GM21825 (cell line): Measurements from ENCODE around the gene SERGEF.

ENCODE experiments used
- ATAC-seq: cut with Tn5 transposase; IDR thresholded peaks from one replicate; pipeline ENCODE4 v1.9.1; 2021; ENCODE audit warnings: mild to moderate bottlenecking, moderate library complexity; ENCODE audit not compliant: unreplicated experiment

Gene SERGEF

DNA sequence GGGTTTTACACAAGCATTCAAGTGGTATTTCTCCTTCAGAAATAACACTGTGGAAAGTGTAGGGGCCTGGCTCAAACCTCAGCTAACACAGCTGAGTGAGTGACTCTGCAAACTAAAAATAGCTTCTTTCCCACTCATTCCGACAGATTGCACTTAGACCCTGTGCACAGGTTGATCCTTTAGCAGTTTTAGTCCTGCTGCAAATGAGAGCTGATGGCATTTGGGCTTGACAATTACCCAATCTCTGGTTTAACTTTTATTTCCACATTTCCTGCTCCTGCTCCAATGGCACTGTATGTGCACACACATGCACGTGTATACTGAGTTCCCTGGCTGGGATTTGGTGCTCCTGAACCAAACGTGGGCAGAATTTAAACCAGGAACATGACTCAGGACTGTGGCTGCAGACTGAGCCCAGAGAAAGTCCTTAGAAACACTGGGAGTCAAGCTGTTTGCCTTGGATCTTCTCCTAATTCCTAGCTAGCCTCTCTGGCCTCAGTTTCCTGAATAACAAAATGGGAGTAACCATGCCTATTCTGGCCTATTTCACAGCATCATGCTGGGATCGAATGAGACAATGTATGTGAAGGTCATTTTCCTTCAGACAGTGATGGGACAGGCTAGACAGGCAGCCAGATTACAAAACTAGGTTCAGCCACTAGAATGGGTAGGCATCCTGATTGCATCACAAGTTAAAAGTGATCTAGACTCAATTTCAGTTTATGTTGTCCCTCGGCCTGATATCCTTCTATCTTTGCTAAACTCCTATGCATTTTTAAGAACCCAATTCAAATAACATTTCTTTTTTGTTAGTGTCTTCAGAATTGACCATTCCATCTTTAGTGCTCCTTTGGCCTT, 58.2 kb downstream of the SERGEF start:
- no peak for ATAC-seq

DNA sequence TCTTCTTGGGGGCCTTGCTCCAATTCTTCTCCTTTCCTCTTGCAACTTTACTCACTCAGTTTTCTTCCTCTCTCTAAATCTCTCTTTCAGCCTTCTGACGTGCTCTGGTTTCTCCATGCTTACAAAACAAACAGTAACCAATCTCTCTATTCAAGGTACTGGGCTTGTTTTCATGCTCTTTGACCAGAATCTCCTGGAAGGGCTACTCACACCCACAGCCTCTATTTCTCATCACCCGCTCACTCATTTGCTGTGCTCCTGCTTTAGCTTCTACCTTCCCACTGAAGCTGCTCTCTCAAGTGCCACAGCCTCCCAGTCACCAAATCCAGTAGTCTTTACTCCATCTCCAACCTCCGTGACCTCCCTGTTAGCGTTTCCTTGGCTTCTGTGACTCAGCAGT, 60.4 kb downstream of the SERGEF start:
- ATAC-seq = no peak

DNA sequence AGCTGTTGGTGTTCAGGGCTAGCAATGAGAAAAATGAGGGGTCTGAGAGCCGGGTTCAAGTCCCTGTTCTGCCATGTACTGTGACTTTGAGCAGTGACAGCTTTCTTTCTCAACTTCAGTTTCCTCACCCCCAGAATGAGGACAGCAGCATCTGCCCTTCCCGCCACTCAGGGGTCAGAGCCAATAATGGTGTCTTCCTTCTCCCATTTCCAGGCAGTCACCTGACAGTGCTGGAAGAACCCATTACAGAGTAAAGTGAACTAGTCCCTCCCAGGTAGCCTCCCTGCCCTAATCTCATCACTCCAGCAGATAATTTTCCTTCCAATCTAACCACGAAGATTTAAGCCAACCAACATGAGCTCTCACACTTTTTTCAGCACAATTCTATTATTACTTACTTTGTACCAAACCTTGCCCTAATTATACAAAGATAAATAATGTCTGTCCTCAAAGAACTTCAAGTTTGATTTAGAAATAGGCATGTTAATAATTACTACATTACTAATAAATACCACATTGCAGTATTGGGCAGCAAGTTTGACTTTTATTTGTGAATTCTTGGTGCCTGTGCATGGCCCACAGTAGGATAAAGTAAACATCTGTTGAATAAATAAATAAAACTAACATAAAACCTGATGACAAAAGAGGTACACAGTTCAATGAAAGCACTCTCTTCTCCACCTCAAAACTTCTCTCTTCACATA, 61.0 kb downstream of the SERGEF start:
- no peak for ATAC-seq

DNA sequence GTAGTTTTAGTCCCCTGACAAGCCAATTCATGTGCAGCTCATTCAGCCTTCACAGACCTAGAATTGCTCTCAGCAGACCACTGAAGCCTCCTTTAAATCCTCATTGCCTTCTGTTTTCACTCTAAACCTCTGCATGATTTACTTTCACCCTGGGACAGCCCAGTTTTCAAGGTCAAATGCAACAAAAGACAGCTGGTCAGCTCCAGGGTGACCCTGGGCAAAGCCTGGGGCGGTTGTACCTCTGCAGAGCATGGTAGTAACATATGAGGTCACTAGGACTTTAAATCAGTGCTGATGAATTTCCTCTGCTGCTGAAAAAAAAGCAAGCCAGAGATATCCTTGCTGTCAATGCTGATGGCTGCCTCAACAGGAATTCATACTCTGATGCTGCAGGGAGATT, 62.2 kb downstream of the SERGEF start:
- ATAC-seq = no peak

DNA sequence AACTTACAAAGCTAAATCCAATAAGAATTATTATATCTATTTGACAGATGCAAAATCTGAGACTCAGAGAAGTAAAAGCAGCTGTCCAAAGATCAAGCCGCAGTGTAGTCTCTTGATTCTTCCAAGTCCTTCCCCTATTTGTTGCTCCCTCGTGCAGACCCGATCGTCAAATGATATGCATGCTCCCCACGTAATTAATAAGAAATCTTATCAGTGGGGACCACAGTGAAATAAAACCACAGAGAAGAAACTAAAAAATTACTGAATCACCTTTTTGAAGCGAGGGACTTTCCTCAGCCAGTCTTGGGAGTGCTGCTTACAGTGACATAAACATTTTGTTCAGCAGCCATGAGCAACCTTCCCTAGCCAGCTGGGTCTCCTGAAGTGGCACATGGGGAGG, 64.6 kb downstream of the SERGEF start:
- no peak for ATAC-seq

DNA sequence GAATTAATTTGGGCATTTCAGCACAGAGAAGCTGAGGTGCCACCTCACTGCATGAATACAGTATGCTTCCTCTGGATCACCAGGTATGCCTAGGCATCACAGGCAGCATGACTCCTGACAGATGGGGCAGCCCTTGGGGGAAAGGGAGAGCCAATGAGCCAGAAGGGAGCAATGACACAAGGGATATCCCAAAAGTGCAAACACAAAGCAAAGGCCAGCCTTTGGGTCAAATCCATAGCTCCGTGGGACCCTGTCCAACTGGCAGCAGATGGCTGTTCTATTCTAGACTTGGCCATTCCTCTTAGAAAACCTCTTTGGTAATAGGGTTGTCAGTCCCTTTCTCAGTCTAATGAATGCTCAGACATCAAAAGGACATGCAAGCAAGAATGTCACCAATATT, 73.3 kb downstream of the SERGEF start:
- ATAC-seq = no peak

DNA sequence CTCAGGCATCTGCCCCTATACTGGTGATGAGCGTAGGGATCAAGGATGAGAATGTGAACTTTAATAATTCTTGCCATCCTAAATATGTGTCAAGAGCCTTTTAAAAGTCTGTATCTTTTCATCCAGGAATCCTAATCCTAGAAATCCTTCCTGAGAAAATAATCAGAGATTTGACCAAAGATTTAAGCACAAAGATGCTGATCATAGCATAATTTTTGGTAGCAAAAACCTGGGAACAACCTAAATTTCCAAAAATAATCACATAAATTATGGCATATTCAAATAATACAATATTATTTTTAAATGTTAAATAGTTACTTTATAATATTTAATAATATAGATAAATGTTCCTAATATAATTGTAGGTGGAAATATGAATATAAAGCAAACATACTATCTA, 76.1 kb downstream of the SERGEF start:
- ATAC-seq = no peak

DNA sequence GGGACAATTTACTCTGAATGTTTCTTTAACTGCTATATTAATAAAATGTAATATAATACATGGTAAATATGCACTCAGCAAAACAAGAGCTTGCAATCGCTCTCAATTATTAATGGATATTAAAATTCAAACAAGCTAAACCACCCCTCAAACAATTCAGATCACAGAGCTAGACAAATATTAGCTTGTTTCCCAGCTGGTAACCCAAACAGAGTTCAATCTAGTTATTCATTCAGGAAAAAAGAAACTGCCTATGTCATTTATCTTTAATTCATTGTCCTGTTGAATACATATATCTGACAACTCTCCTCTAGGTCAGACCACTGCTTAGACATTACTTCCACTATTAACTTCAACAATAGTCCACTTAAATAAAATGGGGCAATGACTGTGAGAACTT, 78.7 kb downstream of the SERGEF start:
- no peak for ATAC-seq

DNA sequence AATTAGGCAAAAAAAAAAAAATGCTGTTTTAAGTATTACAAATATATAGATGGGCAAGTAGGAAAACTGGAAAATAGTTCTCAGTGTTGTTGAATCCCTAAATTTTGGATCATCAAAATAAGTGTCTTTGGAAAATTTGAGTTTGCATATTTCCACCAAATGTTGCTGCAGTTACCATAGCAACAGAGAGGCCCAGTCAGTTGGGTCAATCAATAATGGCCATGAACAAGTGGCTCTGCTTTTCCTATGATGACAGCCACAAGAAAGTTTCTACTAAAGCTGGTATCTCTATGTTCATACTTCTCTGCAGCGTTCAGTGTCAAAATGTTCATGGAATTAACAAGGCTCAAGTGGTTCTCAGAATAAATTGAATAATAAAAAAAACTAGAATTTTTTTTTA, 79.1 kb downstream of the SERGEF start:
- ATAC-seq = no peak

DNA sequence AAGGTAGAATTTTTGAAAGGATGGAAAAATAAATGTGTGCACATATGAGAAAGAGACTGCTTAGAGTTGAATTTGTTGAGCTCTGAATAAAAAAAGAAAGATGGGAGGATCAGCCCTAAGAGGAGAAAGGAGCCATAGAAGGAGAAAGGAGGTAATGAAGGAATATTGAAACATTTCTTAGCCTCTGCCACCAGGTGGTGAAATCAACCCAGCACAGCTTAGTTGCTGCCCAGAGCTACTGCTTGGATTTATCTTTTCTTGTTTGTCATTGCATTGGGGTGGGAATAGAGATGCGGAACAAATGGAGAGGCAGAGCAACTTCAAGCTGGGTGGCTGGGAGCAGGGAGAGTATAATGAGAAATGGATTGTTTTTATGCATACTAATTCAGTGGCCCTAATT, 80.4 kb downstream of the SERGEF start:
- no peak for ATAC-seq

DNA sequence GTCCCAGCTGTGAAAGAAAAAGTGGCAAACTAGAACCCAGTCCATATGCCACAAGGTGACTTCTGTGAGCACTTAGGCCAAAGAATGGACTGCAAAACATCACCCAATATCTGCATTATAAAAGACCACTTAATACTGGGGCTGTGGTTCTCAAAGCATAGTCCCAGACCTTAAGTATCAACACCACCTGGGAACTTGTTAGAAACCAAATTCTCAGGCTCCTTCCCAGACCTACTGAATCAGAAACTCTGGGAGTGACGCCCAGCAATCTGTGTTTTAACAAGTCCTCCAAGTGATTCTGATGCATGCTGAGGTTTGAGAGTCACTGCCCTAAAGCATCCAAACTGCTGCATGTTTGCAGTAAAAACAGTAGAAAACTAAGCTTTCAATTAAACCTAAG, 81.3 kb downstream of the SERGEF start:
- no peak for ATAC-seq

DNA sequence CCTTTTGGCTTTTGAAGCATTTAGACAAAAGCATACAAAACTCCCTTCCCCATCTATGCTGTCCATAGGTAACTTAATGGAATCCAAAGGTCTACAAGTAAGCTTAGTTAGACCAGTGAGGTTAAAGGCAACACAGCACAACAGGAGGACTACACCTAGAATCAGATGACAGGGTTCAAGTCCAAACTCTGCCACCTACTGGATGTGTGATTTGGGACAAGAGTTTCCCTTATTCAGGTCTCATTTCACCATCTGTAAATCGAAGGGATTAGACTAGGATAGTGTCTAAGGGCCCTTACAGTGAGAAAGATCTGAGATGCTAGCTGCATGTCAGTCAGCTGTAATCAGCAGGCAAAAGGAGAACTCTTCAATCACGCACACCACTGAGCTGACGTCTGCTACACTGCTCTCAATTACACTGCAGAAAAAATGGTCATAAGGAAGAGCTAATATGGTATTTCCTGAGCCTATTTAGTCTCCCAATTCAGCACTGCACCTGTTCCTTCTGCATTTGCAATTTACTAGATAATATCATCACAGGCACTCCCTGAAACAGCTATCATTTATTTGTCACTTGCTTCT, 82.2 kb downstream of the SERGEF start:
- no peak for ATAC-seq

DNA sequence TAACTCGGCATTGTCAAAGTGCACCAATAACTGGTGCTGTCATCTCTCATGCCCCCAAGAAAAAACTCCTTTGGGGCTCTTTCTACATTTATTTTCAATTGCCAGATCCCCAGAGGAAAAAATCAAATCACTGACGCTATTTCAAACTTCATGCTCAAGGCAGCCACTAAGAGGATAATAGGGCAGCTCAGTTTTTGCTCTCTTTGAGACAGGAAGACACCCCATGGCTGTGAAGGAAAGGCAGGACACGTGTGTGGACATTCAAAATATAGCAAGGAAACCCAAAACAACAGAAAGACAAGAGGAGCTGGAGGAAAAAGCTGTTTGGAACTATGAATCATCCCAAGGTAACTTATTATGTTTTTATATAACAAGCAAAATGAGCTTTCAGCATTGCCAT, 83.7 kb downstream of the SERGEF start:
- no peak for ATAC-seq

DNA sequence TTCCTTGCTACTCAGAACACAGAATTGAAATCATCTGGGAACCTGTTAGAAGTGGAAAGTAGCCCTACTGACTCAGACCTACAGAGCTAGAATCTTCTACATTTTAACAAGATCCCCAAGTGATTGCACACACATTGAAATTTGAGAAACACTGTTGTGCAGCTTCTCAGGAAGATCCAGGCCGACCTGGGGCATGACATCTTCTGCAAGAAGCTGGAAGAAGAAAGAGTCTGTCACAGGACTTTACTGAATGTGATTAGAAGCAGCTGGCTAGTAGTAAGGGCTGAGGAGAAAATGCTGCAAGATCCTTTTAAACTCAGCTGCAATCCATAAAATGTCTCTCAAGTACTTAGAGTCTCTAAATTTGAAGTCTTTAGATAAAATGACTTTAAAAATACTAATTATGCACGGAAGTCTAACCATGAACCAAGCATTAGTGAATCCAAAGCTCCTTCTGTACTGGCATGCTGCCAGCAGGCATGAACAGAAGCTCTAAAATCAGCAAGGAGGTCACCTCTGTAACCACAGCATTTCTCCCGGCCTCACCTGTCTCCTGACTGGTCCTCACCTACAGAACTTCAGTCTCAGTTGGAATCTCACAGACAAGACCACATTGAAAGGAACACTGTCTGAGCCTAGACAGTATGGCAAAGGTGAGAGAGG, 85.0 kb downstream of the SERGEF start:
- ATAC-seq = no peak

DNA sequence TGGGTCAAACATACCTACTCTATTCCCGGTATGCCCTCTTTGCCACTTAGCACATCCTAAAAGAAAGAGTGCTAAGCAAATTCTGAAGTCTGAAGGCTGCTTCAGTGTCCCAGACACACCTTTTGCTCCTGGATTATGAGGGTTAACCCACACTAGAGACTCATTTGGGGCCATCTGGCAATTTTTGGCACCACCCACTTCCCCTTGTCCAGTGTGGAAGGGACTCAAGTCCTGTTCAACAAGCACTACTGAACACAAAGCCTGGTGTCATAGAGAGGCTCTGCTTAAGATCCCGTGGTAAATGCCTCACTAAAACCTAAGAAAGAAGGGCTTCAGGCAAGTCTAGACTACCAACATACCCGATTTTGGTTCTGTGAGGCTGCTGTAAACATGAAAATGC, 85.8 kb downstream of the SERGEF start:
- ATAC-seq = no peak

DNA sequence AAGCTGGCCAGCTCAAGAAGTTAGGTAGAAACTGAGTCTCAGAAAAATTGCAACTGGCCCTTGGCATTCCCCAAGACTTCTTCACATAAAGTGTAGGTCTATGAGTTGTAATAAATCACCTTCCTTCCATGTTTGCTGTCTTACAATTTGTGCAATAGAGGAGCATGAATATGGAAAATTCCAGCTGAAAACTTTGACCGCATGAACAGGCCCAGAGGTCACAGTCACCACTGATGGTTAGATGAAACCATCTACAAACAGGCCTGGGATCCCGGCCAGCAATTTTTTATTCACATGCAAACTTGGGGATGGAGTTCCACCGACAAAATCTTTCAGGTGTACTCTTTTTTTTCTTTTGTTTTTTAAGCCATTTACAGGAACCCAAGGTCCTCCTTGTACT, 88.1 kb downstream of the SERGEF start:
- no peak for ATAC-seq

DNA sequence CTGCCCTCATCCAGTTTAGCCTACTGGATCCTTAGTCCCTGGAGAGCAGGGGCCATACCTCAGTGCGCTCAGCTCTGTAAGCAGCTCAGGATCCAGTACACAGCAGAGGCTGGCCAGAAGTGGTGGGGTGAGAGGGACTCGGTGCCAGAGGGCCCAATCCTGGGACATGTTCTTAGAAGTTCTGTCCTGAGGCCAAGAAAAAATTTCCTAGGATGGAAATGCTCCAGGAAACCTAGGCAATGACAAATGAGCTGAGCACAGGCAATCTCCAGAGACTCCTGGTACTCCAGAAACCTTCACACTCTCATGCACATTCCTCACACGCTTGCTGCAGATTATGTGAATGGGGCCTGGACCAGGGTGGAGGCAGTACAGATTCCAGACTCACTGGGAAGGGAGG, 89.6 kb downstream of the SERGEF start:
- ATAC-seq = no peak

DNA sequence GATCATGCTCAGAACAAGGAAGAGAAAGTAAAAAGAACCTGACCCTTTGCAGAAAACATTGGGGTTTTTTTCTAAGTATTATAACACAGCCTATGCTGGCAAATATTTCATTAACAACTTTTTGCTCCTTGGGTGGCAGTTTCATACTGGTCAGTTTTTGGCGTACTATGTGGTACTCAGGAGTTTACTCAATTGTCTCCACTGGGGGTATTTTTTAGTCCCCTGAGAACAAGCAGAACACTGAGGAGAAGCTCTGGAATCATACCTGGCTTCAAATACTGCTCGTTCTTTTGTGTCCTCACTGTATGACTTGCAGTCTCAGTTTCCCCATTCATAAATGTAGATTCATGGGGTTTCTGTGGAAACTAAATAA, 90.4 kb downstream of the SERGEF start:
- ATAC-seq = no peak

DNA sequence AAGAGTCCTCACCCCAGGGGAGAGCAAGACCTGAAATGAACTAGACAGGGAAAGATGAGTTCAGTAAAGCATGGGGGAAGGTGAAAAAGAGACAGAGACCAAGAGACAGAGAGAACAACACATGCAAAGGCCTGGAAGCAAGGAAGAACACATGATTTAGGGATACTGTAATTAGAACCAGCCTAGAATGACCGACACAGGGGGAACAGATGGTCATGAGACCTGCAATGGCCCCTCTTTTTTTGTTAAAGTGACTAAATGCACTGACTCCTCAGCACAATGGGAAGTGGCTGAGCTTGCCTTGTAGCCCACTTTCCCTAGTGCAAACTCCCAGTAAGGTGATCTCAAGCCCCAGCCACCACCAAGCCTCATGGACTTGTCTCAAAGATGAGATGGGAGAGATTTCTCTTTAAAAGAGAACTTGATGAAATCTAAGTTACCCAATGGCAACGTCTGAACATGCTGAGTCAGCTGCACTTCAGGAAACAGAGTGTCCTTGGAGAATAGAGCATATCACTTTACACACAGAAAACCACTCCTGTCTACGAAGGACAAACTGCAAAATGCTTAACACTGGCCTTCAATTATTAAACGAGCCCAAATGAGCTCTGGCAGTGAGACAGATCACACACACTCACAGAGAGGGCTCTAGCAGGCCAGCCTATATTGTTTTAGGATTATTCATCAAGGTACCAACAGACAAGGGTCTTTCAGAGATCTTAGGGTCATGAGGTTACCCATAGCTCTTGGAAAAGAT, 91.0 kb downstream of the SERGEF start:
- ATAC-seq = no peak

DNA sequence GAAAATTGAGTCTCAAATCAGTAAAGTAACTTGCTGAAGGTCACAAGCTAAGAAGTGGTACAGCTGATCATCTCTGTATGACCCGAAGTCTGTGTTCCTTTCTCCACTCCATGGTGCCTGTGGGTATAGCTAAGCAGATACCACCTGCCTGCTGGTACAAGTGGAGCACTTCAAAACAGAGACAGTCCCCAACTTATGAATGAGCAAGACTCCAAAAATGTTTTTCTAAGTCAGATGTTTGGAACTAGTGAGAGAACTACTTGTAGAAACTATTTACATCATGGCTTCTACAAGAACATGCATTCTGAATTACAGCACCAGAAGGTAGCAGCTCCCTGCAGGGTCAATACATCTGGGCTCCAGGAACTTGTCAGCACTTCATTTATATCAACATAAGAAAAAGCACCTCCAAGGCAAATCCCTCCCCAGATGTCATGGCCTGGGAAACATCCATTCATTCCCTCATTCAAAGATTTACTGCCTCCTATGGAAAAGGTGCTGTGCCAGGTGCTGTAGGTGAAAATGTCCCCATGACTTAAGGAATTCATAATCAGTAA, 94.7 kb downstream of the SERGEF start:
- ATAC-seq = no peak

DNA sequence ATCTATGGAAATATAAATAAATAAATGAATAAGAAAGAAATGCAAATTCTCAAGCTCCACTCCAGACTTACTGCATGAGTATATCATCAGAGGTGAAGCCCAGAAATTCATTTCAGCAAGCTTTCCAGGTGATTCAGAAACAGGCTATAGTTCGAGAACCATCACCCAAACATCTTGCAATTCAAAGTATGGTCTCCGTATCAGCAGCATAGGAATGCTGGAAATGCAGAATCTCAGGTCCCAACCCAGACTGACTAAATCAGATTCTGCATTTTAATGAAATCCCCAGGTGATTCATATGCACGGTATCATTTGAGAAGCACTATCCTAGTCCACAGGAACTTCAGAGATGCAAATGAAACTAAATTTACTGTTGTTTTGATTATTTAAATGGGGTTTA, 95.3 kb downstream of the SERGEF start:
- ATAC-seq = no peak
